HG02759 (cell line): ENCODE results near the gene ACOT6.
"Not testable (repeated sequence)": the region's sequence is repeated elsewhere in the genome, so short reads cannot be mapped to it uniquely, and the experiment has no call there.

Experiments
- ATAC-seq: cut with Tn5 transposase; IDR thresholded peaks from one replicate; pipeline ENCODE4 v1.9.1; 2021; ENCODE audit warnings: mild to moderate bottlenecking, moderate library complexity; ENCODE audit not compliant: unreplicated experiment

Gene ACOT6

GRCh38 chr14:73644531-73645247 lies 32.4 kb downstream of the ACOT6 start, which contains the start of gene DNAL1:
TSS of gene DNAL1 (plus strand) at chr14:73644986. CDS start at chr14:73645040, 54 bp downstream.
- peak; percentile 99 for ATAC-seq

DNA sequence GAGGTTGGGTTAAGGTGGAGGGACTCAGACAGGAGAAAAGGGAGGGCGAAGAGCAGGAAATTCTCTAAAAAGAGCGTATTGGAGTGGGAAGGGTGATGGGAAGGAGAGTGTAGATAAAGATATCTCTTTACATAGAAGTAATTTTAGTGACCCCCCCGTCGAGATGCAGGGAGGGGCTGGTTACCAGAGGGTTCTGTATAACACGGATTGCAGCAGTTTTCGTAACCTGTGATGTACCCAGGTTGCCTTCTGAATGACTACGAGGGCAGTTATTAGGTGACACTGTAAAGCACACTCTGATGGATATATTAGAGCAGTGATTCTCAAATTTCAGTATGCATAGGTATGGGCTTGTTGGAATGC lies 32.9 kb downstream of the ACOT6 start:
- no peak for ATAC-seq

- ATAC-seq, result no peak
These were observed 38.7 kb downstream of the ACOT6 start for GRCh38 chr14:73651005-73651404.

DNA sequence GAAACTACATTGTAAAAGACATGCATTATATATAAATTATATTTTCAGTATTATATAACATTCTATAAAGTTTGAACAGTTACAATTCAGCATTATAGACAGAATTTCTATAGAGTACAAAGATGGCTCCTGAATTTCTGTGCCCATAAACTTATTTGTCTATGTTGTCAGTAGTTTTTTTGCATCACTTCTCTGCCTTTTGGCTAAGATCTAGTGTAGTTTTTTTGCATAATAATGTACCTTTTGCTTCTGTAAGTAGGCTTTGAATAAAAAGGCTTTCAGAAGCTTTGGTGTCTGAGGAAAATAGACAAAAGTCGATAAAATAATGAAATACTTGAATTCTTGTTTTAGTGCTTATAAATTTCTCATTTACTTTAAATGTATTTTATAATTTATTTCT lies 43.5 kb downstream of the ACOT6 start:
- no peak for ATAC-seq

- ATAC-seq, result not testable (repeated sequence)
These were observed 46.9 kb downstream of the ACOT6 start for GRCh38 chr14:73659202-73659601.

DNA sequence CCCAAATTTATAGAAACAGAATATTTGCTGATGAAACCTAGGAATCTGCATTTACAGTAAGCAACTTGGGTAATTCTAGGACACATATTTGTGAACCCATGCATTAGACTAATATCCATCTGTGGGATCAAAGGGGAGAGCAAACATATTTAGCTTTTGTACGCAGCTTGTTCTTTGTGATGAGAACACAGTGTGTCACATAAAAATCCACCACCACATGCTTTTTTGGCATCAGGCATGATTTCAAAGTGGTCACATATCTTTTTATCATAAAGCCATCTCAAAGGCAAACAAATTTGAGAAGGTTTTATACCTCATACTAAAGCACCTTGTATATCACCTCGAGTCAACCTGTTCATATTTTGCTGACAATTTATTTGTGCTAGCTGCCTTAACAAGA lies 48.2 kb downstream of the ACOT6 start:
- ATAC-seq, result no peak

DNA sequence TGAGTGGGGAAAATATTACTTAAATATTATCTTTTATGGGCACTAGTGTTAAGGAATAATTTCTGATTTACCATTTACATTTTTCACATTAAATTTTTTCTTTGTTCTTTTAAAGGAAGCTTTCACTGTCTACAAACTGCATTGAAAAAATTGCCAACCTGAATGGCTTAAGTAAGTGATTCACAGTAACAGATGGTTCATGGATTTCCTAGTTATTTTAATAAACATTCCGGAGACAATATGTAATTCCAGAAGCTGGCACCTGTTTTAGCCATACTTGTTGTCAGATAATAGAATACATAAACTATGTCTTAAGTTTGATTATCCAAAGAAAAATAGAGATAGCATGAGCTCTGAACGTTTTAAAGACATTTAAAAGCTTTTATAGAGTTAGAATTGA lies 49.6 kb downstream of the ACOT6 start:
- ATAC-seq, result no peak

GRCh38 chr14:73662487-73662943 lies 50.2 kb downstream of the ACOT6 start:
- ATAC-seq, result no peak

DNA sequence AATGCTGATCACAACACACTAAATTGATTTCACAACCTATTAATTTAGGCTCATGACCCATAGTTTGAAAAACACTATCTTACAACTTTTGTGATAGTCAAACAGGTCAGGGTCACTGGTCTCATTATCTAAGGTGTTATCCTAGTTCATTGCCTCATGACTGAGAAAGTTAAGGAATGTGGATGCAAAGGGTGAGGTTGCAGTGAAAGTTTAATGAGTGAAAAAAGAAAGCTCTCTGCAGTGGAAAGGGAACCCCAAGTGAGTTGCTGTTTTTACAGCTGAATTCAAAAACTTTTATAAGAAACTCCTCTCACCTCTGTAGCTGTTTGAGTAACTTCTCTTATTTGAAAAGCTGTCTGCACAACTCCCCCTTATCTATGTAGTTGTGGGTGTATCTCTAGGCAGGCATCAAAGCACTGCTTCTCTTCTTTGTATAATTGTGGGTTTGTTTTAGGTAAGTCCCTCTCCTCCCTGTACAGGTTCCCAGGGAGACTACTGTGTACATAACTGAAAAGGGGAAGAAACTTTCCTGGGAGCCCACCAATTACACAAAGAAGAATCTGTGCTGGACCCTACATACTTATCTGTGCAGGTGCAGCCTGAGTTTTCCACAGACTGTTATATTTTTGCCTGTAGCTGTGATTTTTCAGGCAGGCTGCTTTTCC lies 51.4 kb downstream of the ACOT6 start:
- no peak for ATAC-seq

- ATAC-seq, result no peak
These were observed 52.8 kb downstream of the ACOT6 start for GRCh38 chr14:73665130-73665529.

DNA sequence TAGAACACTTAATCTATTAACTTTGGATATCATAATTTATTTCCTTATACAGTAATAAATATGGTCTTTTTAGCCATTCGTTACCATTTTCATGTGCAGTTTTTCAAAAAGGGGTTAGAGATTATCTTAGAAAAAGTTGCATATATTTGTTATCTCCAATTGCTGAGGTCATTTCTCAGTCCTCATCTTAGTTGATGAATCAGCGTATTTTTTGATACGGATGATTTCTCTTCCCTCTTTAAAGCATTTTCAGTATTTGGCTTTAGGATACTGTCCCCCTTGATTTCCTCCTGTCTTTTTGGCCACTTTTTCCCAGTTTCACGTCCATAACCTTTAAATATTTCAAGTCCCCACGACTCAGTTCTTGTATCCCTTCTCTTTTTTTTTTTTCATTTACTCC lies 54.3 kb downstream of the ACOT6 start:
- no peak for ATAC-seq

GRCh38 chr14:73667854-73668253 lies 55.5 kb downstream of the ACOT6 start:
- ATAC-seq, result no peak
